Muscle layer of colon (tissue), 2 donors: ENCODE measurements around the gene RBM45.

Source experiments
- H3K27ac ChIP-seq: one replicate; pipeline ENCODE4 v1.7.0; 2013; ENCODE audit warnings: low read depth, mild to moderate bottlenecking, low read length, moderate library complexity
- H3K27me3 ChIP-seq, 2 donors: one replicate each; pipeline ENCODE4 v1.7.0; 2013; ENCODE audit warnings: low read length in 2 of 2, mild to moderate bottlenecking in 2 of 2; ENCODE audit not compliant: insufficient read depth in 2 of 2, control insufficient read depth in 1 of 2
- H3K36me3 ChIP-seq: one replicate; pipeline ENCODE4 v1.7.0; 2013; ENCODE audit warnings: mild to moderate bottlenecking, low read length; ENCODE audit not compliant: insufficient read depth
- H3K4me1 ChIP-seq: one replicate; pipeline ENCODE4 v1.7.0; 2013; ENCODE audit warnings: mild to moderate bottlenecking, low read length; ENCODE audit not compliant: insufficient read depth
- H3K4me3 ChIP-seq, 2 donors: one replicate each; pipeline ENCODE4 v1.7.0; 2013; ENCODE audit warnings: low read length in 2 of 2, low read depth in 1 of 2, mild to moderate bottlenecking in 1 of 2, moderate library complexity in 1 of 2
- H3K9ac ChIP-seq: one replicate; pipeline ENCODE4 v1.7.0; 2013; ENCODE audit warnings: low read length
- H3K9me3 ChIP-seq: one replicate; pipeline ENCODE4 v1.7.0; 2013; ENCODE audit warnings: mild to moderate bottlenecking, low read length
- donor health status: abdominal sarcoma.
- donor health status: Adenocarcinoma of cecum.

Gene RBM45

DNA sequence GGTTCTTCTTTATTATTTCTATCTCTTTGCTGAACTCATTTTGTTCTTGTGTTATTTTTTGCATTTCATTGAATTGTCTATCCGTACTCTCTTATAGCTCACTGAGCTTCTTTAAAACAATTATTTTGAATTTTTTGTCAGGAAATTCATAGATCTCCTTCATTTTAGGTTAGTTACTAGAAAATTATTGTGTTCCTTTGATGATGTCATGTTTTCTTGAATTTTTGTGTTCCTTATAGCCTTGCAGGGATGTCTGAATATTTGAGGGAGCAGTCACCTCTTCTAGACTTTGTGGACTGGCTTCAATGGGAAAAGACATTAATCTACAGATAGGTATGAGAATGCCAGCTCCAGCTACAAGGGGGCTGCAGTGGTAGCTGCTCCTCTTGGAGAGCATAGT, 61.4 kb downstream of the RBM45 start:
- no peak overlapping the region for H3K4me3 ChIP-seq
- no peak overlapping the region for H3K27ac ChIP-seq
- H3K27me3 ChIP-seq: no peaks in the 10 kb centered on the region
- no peak overlapping the region for H3K9ac ChIP-seq
- no peaks in the 10 kb centered on the region for H3K9me3 ChIP-seq
- H3K4me1 ChIP-seq: no peaks in the 10 kb centered on the region
- no peaks in the 10 kb centered on the region for H3K36me3 ChIP-seq

- Histone ChIP-seq H3K9me3 (no peaks in the 10 kb centered on the region), H3K27ac (no peak overlapping the region), H3K36me3 (no peaks in the 10 kb centered on the region), H3K9ac (no peak overlapping the region), H3K4me3 (no peak overlapping the region), H3K4me1 (no peaks in the 10 kb centered on the region), H3K27me3 (no peaks in the 10 kb centered on the region)
Measured at GRCh38 chr2:178177066-178177679, 64.9 kb downstream of the RBM45 start.
